Transverse colon (tissue), 4 donors: Measurements from ENCODE around the gene NR3C2. TPM values are rescaled to one million over a fixed set of nuclear protein-coding genes. Genes with fewer than 3 reads are reported as not detected.
A peak's percentile ranks its signal among the peaks of the same experiment; 100 is the strongest.

Source experiments
- DNase-seq: peaks from one replicate; pipeline ENCODE4 v3.0.0-alpha.2; 2019
- H3K27ac ChIP-seq, 4 donors: fragments of 200-600 bp; sonication (generic); 2 replicates each; pipeline ENCODE4 v1.5.1; 2016 to 2018; ENCODE audit warnings: inconsistent platforms in 4 of 4
- H3K27me3 ChIP-seq: fragments of 200-600 bp; sonication (generic); 2 replicates; pipeline ENCODE4 v1.5.1; 2017; ENCODE audit warnings: inconsistent platforms
- H3K36me3 ChIP-seq, 4 donors: fragments of 200-600 bp; sonication (generic); 2 replicates each; pipeline ENCODE4 v1.5.1; 2017 to 2019; ENCODE audit warnings: inconsistent platforms in 4 of 4
- H3K4me1 ChIP-seq, 4 donors: fragments of 200-600 bp; sonication (generic); 2 replicates each; pipeline ENCODE4 v1.5.1; 2017 to 2020; ENCODE audit warnings: inconsistent platforms in 4 of 4
- H3K4me3 ChIP-seq, 4 donors: fragments of 200-600 bp; sonication (generic); 1 replicate in 1 of 4; 2 replicates in 3 of 4; pipeline versions ENCODE4 v1.5.1 to v1.6.1; 2017 to 2019; ENCODE audit warnings: inconsistent platforms in 4 of 4
- H3K9me3 ChIP-seq, 2 donors: fragments of 200-600 bp; sonication (generic); 2 replicates each; pipeline ENCODE4 v1.5.1; 2017 to 2019; ENCODE audit warnings: inconsistent platforms in 2 of 2
- EP300 ChIP-seq: sonication (generic); formaldehyde crosslinking; IDR thresholded peaks from one replicate; pipeline ENCODE4 v1.6.1; 2017; ENCODE audit warnings: antibody characterized with exemption, low read depth
- POLR2A ChIP-seq: fragments of 450-650 bp; IDR thresholded peaks from one replicate; pipeline ENCODE4 v1.6.1; 2016; ENCODE audit warnings: antibody characterized with exemption, mild to moderate bottlenecking, moderate library complexity
- POLR2AphosphoS5 ChIP-seq, 3 donors: sonication (generic); formaldehyde crosslinking; IDR thresholded peaks; one replicate each; pipeline ENCODE4 v1.6.1; 2016; ENCODE audit warnings: antibody characterized with exemption in 3 of 3
- WGBS, 2 donors: methylation state at CpG; one replicate each; pipeline ENCODE4 v1.1.5; 2018; ENCODE audit warnings: low coverage in 1 of 2; 5-methylcytosine and 5-hydroxymethylcytosine counted together
- in situ Hi-C, 4 donors: fragments of 200-750 bp; cut with MboI; loops; one replicate each; pipeline versions ENCODE4 v1.15.0 to v1.15.1; 2017; ENCODE audit warnings: low sequenced_read_pairs in 3 of 4, low pct_ligation_motif_present in 1 of 4, low pct_unique_long_range_greater_than_20kb in 1 of 4
- intact Hi-C: fragments of 100-400 bp; cut with DNase I; formaldehyde crosslinking; loops from one replicate; pipeline ENCODE4 v1.15.1; 2023; ENCODE audit warnings: low total_unique reads
- total RNA-seq, 4 donors: library from RNA; depleted of rRNA; stranded (reverse); fragments of >200 nt; gene quantifications; one replicate each; pipeline ENCODE4 v1.1.0, GENCODE V29; 2016
- TF ChIP-seq, protein P1 (sequence below), 5 experiments: fragments of 200-600 bp in 3 of 5; fragments of 450-650 bp in 2 of 5; sonication (generic) in 3 of 5; IDR thresholded peaks; 1 replicate in 2 of 5; 2 replicates in 3 of 5; pipeline ENCODE4 v1.5.1; 2016 to 2017; ENCODE audit warnings: antibody characterized with exemption in 5 of 5, inconsistent platforms in 3 of 5, mild to moderate bottlenecking in 2 of 5, moderate library complexity in 1 of 5

Gene NR3C2
- total RNA-seq, 4 donors from 2014 or later: 55.5 to 147 (median 125) TPM

DNA sequence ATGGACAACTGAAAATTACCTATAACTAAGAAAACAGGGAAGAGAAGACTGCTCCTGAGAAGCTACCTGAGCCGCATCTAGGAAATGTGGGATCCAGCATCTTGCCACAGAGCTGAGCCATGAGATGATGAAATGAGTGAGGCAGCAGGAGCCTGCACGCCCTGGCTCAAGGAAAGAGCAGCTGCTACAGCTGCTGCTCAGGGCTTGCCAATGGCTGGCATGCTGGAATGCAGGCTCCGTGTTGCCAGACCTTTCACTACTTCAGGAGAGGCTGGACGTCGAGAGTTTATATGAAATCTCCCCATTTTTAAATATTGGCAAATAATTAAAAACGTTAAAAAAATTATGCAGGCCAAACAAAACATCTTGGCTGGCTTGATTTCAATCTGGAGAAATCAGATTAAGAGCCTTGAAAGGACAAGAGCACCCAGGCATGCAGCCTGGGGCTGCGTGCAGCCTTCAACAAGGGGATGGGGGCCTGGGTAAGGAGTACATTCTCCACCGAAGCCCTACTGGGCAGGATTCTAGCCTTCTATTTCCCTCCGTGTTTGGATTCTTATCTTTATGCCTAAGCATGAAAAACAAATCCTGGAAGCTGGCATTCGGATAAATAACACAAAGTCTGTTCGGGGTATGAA is 227.6 kb downstream of the NR3C2 start:
- intact Hi-C loops (no loop called here), in situ Hi-C loops (no loop called here)
- Histone ChIP-seq H3K9me3 (no peaks in the 10 kb centered on the region), H3K27ac (peak overlapping the region; percentile 24 to 67 (median 46)), H3K27me3 (no peaks in the 10 kb centered on the region), H3K4me3 (no peak overlapping the region), H3K36me3 (no peaks in the 10 kb centered on the region), H3K4me1 (peaks cover 0 to 34% (median 16%) of the 10 kb centered on the region in 4 donors)
- 66 to 70% methylated on average over 8 to 11 of the region's 11 CpGs for WGBS, 2 donors
- no peak for DNase-seq
- TF ChIP-seq EP300 (no peak), POLR2A (no peak), POLR2AphosphoS5 (IDR thresholded peaks at IDR 0.05) (no peak)
- TF ChIP-seq, protein P1, sequence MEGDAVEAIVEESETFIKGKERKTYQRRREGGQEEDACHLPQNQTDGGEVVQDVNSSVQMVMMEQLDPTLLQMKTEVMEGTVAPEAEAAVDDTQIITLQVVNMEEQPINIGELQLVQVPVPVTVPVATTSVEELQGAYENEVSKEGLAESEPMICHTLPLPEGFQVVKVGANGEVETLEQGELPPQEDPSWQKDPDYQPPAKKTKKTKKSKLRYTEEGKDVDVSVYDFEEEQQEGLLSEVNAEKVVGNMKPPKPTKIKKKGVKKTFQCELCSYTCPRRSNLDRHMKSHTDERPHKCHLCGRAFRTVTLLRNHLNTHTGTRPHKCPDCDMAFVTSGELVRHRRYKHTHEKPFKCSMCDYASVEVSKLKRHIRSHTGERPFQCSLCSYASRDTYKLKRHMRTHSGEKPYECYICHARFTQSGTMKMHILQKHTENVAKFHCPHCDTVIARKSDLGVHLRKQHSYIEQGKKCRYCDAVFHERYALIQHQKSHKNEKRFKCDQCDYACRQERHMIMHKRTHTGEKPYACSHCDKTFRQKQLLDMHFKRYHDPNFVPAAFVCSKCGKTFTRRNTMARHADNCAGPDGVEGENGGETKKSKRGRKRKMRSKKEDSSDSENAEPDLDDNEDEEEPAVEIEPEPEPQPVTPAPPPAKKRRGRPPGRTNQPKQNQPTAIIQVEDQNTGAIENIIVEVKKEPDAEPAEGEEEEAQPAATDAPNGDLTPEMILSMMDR (IDR thresholded peaks at IDR 0.05): no peak

GRCh38 chr4:148211533-148211932 is 230.7 kb downstream of the NR3C2 start:
- Histone ChIP-seq H3K4me3 (no peak overlapping the region), H3K27me3 (no peaks in the 10 kb centered on the region), H3K9me3 (no peaks in the 10 kb centered on the region), H3K4me1 (peaks cover 0 to 17% (median 6%) of the 10 kb centered on the region in 4 donors), H3K27ac (no peak overlapping the region), H3K36me3 (no peaks in the 10 kb centered on the region)
- in situ Hi-C loops (no loop called here), intact Hi-C loops (no loop called here)
- DNase-seq: no peak
- 43 to 74% methylated on average over 3 of the region's 3 CpGs for WGBS, 2 donors
- TF ChIP-seq POLR2A (no peak), POLR2AphosphoS5 (IDR thresholded peaks at IDR 0.05) (no peak), EP300 (no peak)
- TF ChIP-seq, protein P1 (IDR thresholded peaks at IDR 0.05): no peak

- WGBS, 2 donors: 86 to 89% methylated on average over 1 of the region's 1 CpG
- Histone ChIP-seq H3K4me3 (no peak overlapping the region), H3K27ac (no peak overlapping the region), H3K27me3 (no peaks in the 10 kb centered on the region), H3K4me1 (peaks cover 0 to 12% (median 4%) of the 10 kb centered on the region in 4 donors), H3K36me3 (no peaks in the 10 kb centered on the region), H3K9me3 (no peaks in the 10 kb centered on the region)
- DNase-seq: no peak
- intact Hi-C loops: no loop called here
- TF ChIP-seq, protein P1 (IDR thresholded peaks at IDR 0.05): no peak
- TF ChIP-seq EP300 (no peak), POLR2AphosphoS5 (IDR thresholded peaks at IDR 0.05) (no peak), POLR2A (no peak)
- in situ Hi-C loops: no loop called here
These were observed 231.6 kb downstream of the NR3C2 start for GRCh38 chr4:148210661-148211060.

GRCh38 chr4:148207068-148207467 is 235.1 kb downstream of the NR3C2 start:
- WGBS, 2 donors: 75 to 94% methylated on average over 2 to 3 of the region's 3 CpGs
- Histone ChIP-seq H3K27me3 (no peaks in the 10 kb centered on the region), H3K4me3 (no peak overlapping the region), H3K4me1 (peaks cover 7 to 23% (median 9%) of the 10 kb centered on the region in 4 donors), H3K36me3 (no peaks in the 10 kb centered on the region), H3K27ac (no peak overlapping the region), H3K9me3 (no peaks in the 10 kb centered on the region)
- no peak for DNase-seq
- intact Hi-C loops: no loop called here
- in situ Hi-C loops: no loop called here
- TF ChIP-seq POLR2AphosphoS5 (IDR thresholded peaks at IDR 0.05) (no peak), POLR2A (no peak), EP300 (no peak)
- TF ChIP-seq, protein P1 (IDR thresholded peaks at IDR 0.05): no peak
